Measurements from ENCODE around the gene ZNF496. TPM values are rescaled to one million over a fixed set of nuclear protein-coding genes. Genes with fewer than 3 reads are reported as not detected.

ZNF496 gene
- polyA plus RNA-seq, 3 donors, result 1.6 to 7.7 (median 2.4) TPM

DNA sequence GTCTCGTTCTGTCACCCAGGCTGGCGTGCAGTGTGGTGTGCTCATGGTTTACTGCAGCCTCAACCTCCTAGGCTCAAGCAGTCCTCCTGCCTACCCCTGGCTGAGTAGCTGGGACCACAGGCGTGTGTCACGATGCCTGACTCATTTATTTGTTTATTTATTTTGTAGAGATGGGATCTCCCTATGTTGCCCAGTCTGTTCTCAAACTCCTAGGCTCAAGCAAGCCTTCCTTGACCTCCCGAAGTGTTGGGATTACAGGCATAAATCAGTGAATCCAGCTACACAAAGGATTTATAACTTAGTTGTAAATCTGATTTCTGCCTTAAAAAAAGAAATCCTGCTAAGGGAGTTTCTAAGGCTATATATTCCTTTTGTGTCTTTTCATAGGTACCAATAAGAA, 30.5 kb upstream of the ZNF496 start:
- Mint-ChIP-seq H3K36me3 (peaks cover 2 to 8% of the 10 kb centered on the region in 2 donors), H3K27ac (peak overlapping the region in 1 of 7 donors; percentile 14), H3K4me1 (peaks cover 46% of the 10 kb centered on the region), H3K27me3 (ENCODE audit: low read depth in 3 of 3) (peaks cover 8 to 17% (median 9%) of the 10 kb centered on the region in 3 donors), H3K4me3 (no peak overlapping the region), H3K9me3 (peaks cover 20 to 32% (median 26%) of the 10 kb centered on the region in 7 donors)
- Histone ChIP-seq H3K36me3 (replicated peaks in 1 of 2; ENCODE audit: control insufficient read depth in 1 of 2, insufficient read depth in 2 of 2, low read length in 2 of 2) (no peaks in the 10 kb centered on the region), H4K20me1 (ENCODE audit: insufficient read depth, low read length) (no peaks in the 10 kb centered on the region), H3K4me1 (ENCODE audit: control insufficient read depth in 1 of 2, insufficient read depth in 2 of 2, low read length in 2 of 2) (peaks cover 32 to 45% of the 10 kb centered on the region in 2 donors), H3K9ac (ENCODE audit: insufficient read depth, low read length, poor library complexity, severe bottlenecking) (no peak overlapping the region), H3K4me3 (replicated peaks in 1 of 3; ENCODE audit: low read depth in 2 of 3, low read length in 3 of 3) (no peak overlapping the region), H3K27me3 (ENCODE audit: control insufficient read depth in 2 of 2, insufficient read depth in 2 of 2, low read length in 2 of 2) (no peaks in the 10 kb centered on the region), H3K27ac (ENCODE audit: low read depth in 1 of 2, low read length in 2 of 2) (no peak overlapping the region), H3K79me2 (ENCODE audit: insufficient read depth, low read length) (no peaks in the 10 kb centered on the region), H3K4me2 (replicated peaks; ENCODE audit: extremely low read depth, low read length, poor library complexity, severe bottlenecking) (no peak overlapping the region), H3K9me3 (replicated peaks in 1 of 2; ENCODE audit: control insufficient read depth in 1 of 2, insufficient read depth in 1 of 2, low read length in 2 of 2) (peaks cover 22 to 25% of the 10 kb centered on the region in 2 donors), H2AFZ (ENCODE audit: insufficient read depth, low read depth, low read length, poor library complexity, severe bottlenecking) (no peak overlapping the region)
- TF ChIP-seq CTCF (IDR thresholded peaks at IDR 0.05), result no peak
- intact Hi-C loops (cut with micrococcal nuclease), result no loop called here
- DNase-seq, result peak in 1 of 3 donors; percentile 34
- WGBS (ENCODE audit: insufficient coverage), result no CpG with 5 or more reads among the region's 5 CpGs

- peaks cover 7 to 17% (median 8%) of the 10 kb centered on the region in 3 donors for H3K27me3 Mint-ChIP-seq (ENCODE audit: low read depth in 3 of 3)
- peak overlapping the region; percentile 95 to 98 (median 96) for H3K27ac Mint-ChIP-seq
- peak overlapping the region in 1 of 3 experiments; percentile 68 for H3K4me3 ChIP-seq (replicated peaks in 1 of 3; ENCODE audit: low read depth in 2 of 3, low read length in 3 of 3)
- peaks cover 32 to 45% of the 10 kb centered on the region in 2 donors for H3K4me1 ChIP-seq (ENCODE audit: control insufficient read depth in 1 of 2, insufficient read depth in 2 of 2, low read length in 2 of 2)
- peak overlapping the region; percentile 66 to 84 for H3K4me3 Mint-ChIP-seq
- H3K9me3 Mint-ChIP-seq, result peaks cover 12 to 25% (median 19%) of the 10 kb centered on the region in 7 donors
- peak overlapping the region; percentile 49 for H3K9ac ChIP-seq (ENCODE audit: insufficient read depth, low read length, poor library complexity, severe bottlenecking)
- H3K4me2 ChIP-seq (replicated peaks; ENCODE audit: extremely low read depth, low read length, poor library complexity, severe bottlenecking), result peak overlapping the region; percentile 72
- no peaks in the 10 kb centered on the region for H3K36me3 ChIP-seq (replicated peaks in 1 of 2; ENCODE audit: control insufficient read depth in 1 of 2, insufficient read depth in 2 of 2, low read length in 2 of 2)
- H3K36me3 Mint-ChIP-seq, result peaks cover 4 to 7% of the 10 kb centered on the region in 2 donors
- no peak for TF ChIP-seq CTCF (IDR thresholded peaks at IDR 0.05)
- peak overlapping the region; percentile 8 to 92 for H3K27ac ChIP-seq (ENCODE audit: low read depth in 1 of 2, low read length in 2 of 2)
- H3K4me1 Mint-ChIP-seq, result peaks cover 49% of the 10 kb centered on the region
- H2AFZ ChIP-seq (ENCODE audit: insufficient read depth, low read depth, low read length, poor library complexity, severe bottlenecking), result no peak overlapping the region
- 26% methylated on average over 5 of the region's 11 CpGs for WGBS (ENCODE audit: insufficient coverage)
- no peaks in the 10 kb centered on the region for H3K27me3 ChIP-seq (ENCODE audit: control insufficient read depth in 2 of 2, insufficient read depth in 2 of 2, low read length in 2 of 2)
- peaks cover 15 to 18% of the 10 kb centered on the region in 2 donors for H3K9me3 ChIP-seq (replicated peaks in 1 of 2; ENCODE audit: control insufficient read depth in 1 of 2, insufficient read depth in 1 of 2, low read length in 2 of 2)
- H3K79me2 ChIP-seq (ENCODE audit: insufficient read depth, low read length), result no peaks in the 10 kb centered on the region
- no peaks in the 10 kb centered on the region for H4K20me1 ChIP-seq (ENCODE audit: insufficient read depth, low read length)
- intact Hi-C loops (cut with micrococcal nuclease), result no loop called here
- DNase-seq, result peak in 2 of 3 donors; percentile 28 to 33
Measured at GRCh38 chr1:247360991-247361731, 29.5 kb upstream of the ZNF496 start.

Measured in CD14-positive monocyte (primary cell).